ENCODE data around the gene SYT8. TPM values are rescaled to one million over a fixed set of nuclear protein-coding genes. Genes with fewer than 3 reads are reported as not detected.

The SYT8 gene
- total and polyA plus RNA-seq, 2 of the 8 experiments (the other 6 are each of a cell fraction or from before 2014, with no cell fraction given): not detected

DNA sequence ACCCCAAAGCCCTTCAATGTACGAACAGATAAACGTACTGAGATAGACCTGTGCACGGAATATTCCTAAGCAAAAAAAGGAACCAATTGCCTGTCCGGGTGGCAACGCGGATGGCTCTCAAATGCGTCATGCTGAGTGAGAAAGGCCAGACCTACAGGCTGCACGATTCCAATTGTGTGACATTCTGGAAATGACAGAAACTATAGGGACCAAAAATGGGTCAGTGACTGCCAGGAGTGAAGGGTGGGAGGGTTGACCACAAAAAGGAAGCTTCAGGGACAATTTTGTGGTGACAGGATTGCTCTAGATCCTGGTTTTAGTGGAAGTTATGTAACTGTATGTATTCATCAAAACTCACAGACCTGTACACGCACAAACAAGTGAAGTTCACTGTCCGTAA lies 24.0 kb upstream of the SYT8 start (continued):
- TF ChIP-seq RAD21 (IDR thresholded peaks at IDR 0.05 in 1 of 2, conservative IDR thresholded peaks at IDR 0.05 in 1 of 2; ENCODE audit: low read depth in 2 of 2, low read length in 2 of 2) (no peak), RFX5 (IDR thresholded peaks at IDR 0.05; ENCODE audit: borderline replicate concordance, low read depth, low read length) (no peak), SIN3A (conservative IDR thresholded peaks at IDR 0.05 in 1 of 2, IDR thresholded peaks at IDR 0.05 in 1 of 2; ENCODE audit: low read depth in 1 of 2, low read length in 2 of 2) (no peak), SIRT6 (IDR thresholded peaks at IDR 0.05; ENCODE audit: low read length) (no peak), YY1 (IDR thresholded peaks at IDR 0.05; ENCODE audit: low read depth, low read length) (no peak), SRF (IDR thresholded peaks at IDR 0.05; ENCODE audit: low read depth, low read length) (no peak)
